PC-3 (cell line): ENCODE measurements around the gene FAM131C.

Experiments
- CTCF ChIP-seq: fragments of 300-600 bp; sonication (generic); conservative IDR thresholded peaks from 2 replicates; pipeline ENCODE4 v1.5.1; 2017; ENCODE audit warnings: antibody characterized with exemption, low read depth, mild to moderate bottlenecking, low read length
- EZH2 ChIP-seq: fragments of 300-600 bp; sonication (generic); IDR thresholded peaks from one replicate; pipeline ENCODE4 v1.6.1; 2017; ENCODE audit warnings: antibody characterized with exemption, mild to moderate bottlenecking, low read length; ENCODE audit not compliant: unreplicated experiment

- TF ChIP-seq CTCF (no peak), EZH2 (no peak)
These were observed 766 bp upstream of the FAM131C start for GRCh38 chr1:16074217-16074616.
